Neuron (in vitro differentiated cells): ENCODE measurements around the gene EID2B.

Experiments
- H2AFZ ChIP-seq: one replicate; pipeline ENCODE4 v1.6.1; 2013; ENCODE audit warnings: low read depth, mild to moderate bottlenecking, inconsistent platforms, low read length, moderate library complexity
- H3K27me3 ChIP-seq: one replicate; pipeline ENCODE4 v1.6.1; 2013; ENCODE audit warnings: low read length; ENCODE audit not compliant: insufficient read depth
- H3K36me3 ChIP-seq: one replicate; pipeline ENCODE4 v1.6.1; 2013; ENCODE audit warnings: low read length; ENCODE audit not compliant: insufficient read depth
- H3K4me1 ChIP-seq: one replicate; pipeline ENCODE4 v1.6.1; 2013; ENCODE audit warnings: low read length; ENCODE audit not compliant: insufficient read depth
- H3K4me3 ChIP-seq: 2 replicates; pipeline ENCODE4 v1.5.1; 2013; ENCODE audit warnings: mild to moderate bottlenecking, low read length, moderate library complexity
- H3K9me3 ChIP-seq: one replicate; pipeline ENCODE4 v1.6.1; 2013; ENCODE audit warnings: low read length

The EID2B gene

GRCh38 chr19:39544911-39545310 lies 12.3 kb upstream of the EID2B start:
- Histone ChIP-seq H3K27me3 (peaks cover 2% of the 10 kb centered on the region), H2AFZ (no peak overlapping the region), H3K4me1 (peaks cover 14% of the 10 kb centered on the region), H3K9me3 (peaks cover 3% of the 10 kb centered on the region), H3K36me3 (no peaks in the 10 kb centered on the region), H3K4me3 (no peak overlapping the region)

GRCh38 chr19:39544226-39544903 lies 11.7 kb upstream of the EID2B start:
- Histone ChIP-seq H2AFZ (no peak overlapping the region), H3K4me3 (no peak overlapping the region), H3K4me1 (peaks cover 14% of the 10 kb centered on the region), H3K9me3 (peaks cover 3% of the 10 kb centered on the region), H3K36me3 (no peaks in the 10 kb centered on the region), H3K27me3 (peaks cover 2% of the 10 kb centered on the region)

GRCh38 chr19:39543477-39543857 lies 10.8 kb upstream of the EID2B start:
- Histone ChIP-seq H3K4me1 (peaks cover 23% of the 10 kb centered on the region), H3K27me3 (peaks cover 2% of the 10 kb centered on the region), H2AFZ (no peak overlapping the region), H3K36me3 (no peaks in the 10 kb centered on the region), H3K9me3 (peaks cover 3% of the 10 kb centered on the region), H3K4me3 (no peak overlapping the region)

- H3K4me1 ChIP-seq: peaks cover 28% of the 10 kb centered on the region
- H3K27me3 ChIP-seq: peaks cover 2% of the 10 kb centered on the region
- H3K4me3 ChIP-seq: peak overlapping the region; percentile 13
- H3K9me3 ChIP-seq: peaks cover 3% of the 10 kb centered on the region
- peak overlapping the region; percentile 73 for H2AFZ ChIP-seq
- no peaks in the 10 kb centered on the region for H3K36me3 ChIP-seq
Observed at GRCh38 chr19:39542206-39542605, 9.6 kb upstream of the EID2B start.

- Histone ChIP-seq H3K4me3 (peak overlapping the region; percentile 79), H3K9me3 (no peaks in the 10 kb centered on the region), H2AFZ (peak overlapping the region; percentile 67), H3K27me3 (no peaks in the 10 kb centered on the region), H3K36me3 (no peaks in the 10 kb centered on the region), H3K4me1 (peaks cover 28% of the 10 kb centered on the region)
Observed at GRCh38 chr19:39540333-39540673, 7.7 kb upstream of the EID2B start.

- H3K4me3 ChIP-seq: peak within 1 kb of the TSS; percentile 79
- peak within 1 kb of the TSS; percentile 81 for H2AFZ ChIP-seq
- H3K36me3 ChIP-seq: no peaks in the 10 kb centered on the region
- H3K9me3 ChIP-seq: no peaks in the 10 kb centered on the region
- peaks cover 28% of the 10 kb centered on the region for H3K4me1 ChIP-seq
- H3K27me3 ChIP-seq: no peaks in the 10 kb centered on the region
Observed at GRCh38 chr19:39539518-39540332, 7.1 kb upstream of the EID2B start, which contains the start of gene EID2. Gene EID2 (minus strand): TSS chr19:39540161. CDS start chr19:39540079, 82 bp downstream.

- H3K9me3 ChIP-seq: no peaks in the 10 kb centered on the region
- no peaks in the 10 kb centered on the region for H3K36me3 ChIP-seq
- H3K27me3 ChIP-seq: no peaks in the 10 kb centered on the region
- H3K4me1 ChIP-seq: peaks cover 28% of the 10 kb centered on the region
- peak overlapping the region; percentile 79 for H3K4me3 ChIP-seq
- peak overlapping the region; percentile 81 for H2AFZ ChIP-seq
Observed at GRCh38 chr19:39539165-39539517, 6.5 kb upstream of the EID2B start.

- H3K27me3 ChIP-seq: no peaks in the 10 kb centered on the region
- H3K36me3 ChIP-seq: peaks cover 7% of the 10 kb centered on the region
- H3K4me1 ChIP-seq: peaks cover 18% of the 10 kb centered on the region
- H3K4me3 ChIP-seq: no peak overlapping the region
- H2AFZ ChIP-seq: no peak overlapping the region
- H3K9me3 ChIP-seq: no peaks in the 10 kb centered on the region
Observed at GRCh38 chr19:39533791-39534190, 1.1 kb upstream of the EID2B start.

- H3K9me3 ChIP-seq: no peaks in the 10 kb centered on the region
- H3K27me3 ChIP-seq: no peaks in the 10 kb centered on the region
- H3K36me3 ChIP-seq: peaks cover 7% of the 10 kb centered on the region
- H3K4me3 ChIP-seq: no peak overlapping the region
- H3K4me1 ChIP-seq: peaks cover 10% of the 10 kb centered on the region
- no peak overlapping the region for H2AFZ ChIP-seq
Observed at GRCh38 chr19:39533003-39533512, 406 bp upstream of the EID2B start.

- H3K36me3 ChIP-seq: peaks cover 9% of the 10 kb centered on the region
- H3K4me1 ChIP-seq: peaks cover 9% of the 10 kb centered on the region
- no peak overlapping the region for H2AFZ ChIP-seq
- H3K9me3 ChIP-seq: no peaks in the 10 kb centered on the region
- peak overlapping the region; percentile 70 for H3K4me3 ChIP-seq
- H3K27me3 ChIP-seq: no peaks in the 10 kb centered on the region
Observed at GRCh38 chr19:39531834-39532232, 819 bp downstream of the EID2B start.

- no peak overlapping the region for H2AFZ ChIP-seq
- no peaks in the 10 kb centered on the region for H3K27me3 ChIP-seq
- no peak overlapping the region for H3K4me3 ChIP-seq
- H3K9me3 ChIP-seq: no peaks in the 10 kb centered on the region
- peaks cover 9% of the 10 kb centered on the region for H3K36me3 ChIP-seq
- no peaks in the 10 kb centered on the region for H3K4me1 ChIP-seq
Observed at GRCh38 chr19:39525205-39525604, 7.4 kb downstream of the EID2B start.

- H3K4me1 ChIP-seq: no peaks in the 10 kb centered on the region
- no peak overlapping the region for H2AFZ ChIP-seq
- H3K9me3 ChIP-seq: no peaks in the 10 kb centered on the region
- no peak overlapping the region for H3K4me3 ChIP-seq
- no peaks in the 10 kb centered on the region for H3K27me3 ChIP-seq
- peaks cover 4% of the 10 kb centered on the region for H3K36me3 ChIP-seq
Observed at GRCh38 chr19:39524495-39524894, 8.2 kb downstream of the EID2B start.
